ENCODE results near the gene RHOJ.
"Not testable (repeated sequence)": the region's sequence is repeated elsewhere in the genome, so short reads cannot be mapped to it uniquely, and the experiment has no call there.

Gene RHOJ

GRCh38 chr14:63300854-63301253 lies 96.6 kb downstream of the RHOJ start:
- no peak for DNase-seq

- DNase-seq, result no peak
Measured at GRCh38 chr14:63301891-63302534, 97.8 kb downstream of the RHOJ start.

GRCh38 chr14:63304429-63304828 lies 100.2 kb downstream of the RHOJ start:
- not testable (repeated sequence) for DNase-seq

- no peak for DNase-seq
Measured at GRCh38 chr14:63308723-63309317, 104.6 kb downstream of the RHOJ start.

- no peak for DNase-seq
Measured at GRCh38 chr14:63318835-63319234, 114.6 kb downstream of the RHOJ start, which contains the start of gene GPHB5. TSS of gene GPHB5 (minus strand) at chr14:63318935. CDS start at chr14:63317849, 1,086 bp downstream.

- no peak for DNase-seq
Measured at GRCh38 chr14:63322472-63322871, 118.2 kb downstream of the RHOJ start.

- DNase-seq, result no peak
Measured at GRCh38 chr14:63322897-63323573, 118.8 kb downstream of the RHOJ start.

- no peak for DNase-seq
Measured at GRCh38 chr14:63326840-63327239, 122.6 kb downstream of the RHOJ start.

- DNase-seq, result no peak
Measured at GRCh38 chr14:63328787-63329737, 124.8 kb downstream of the RHOJ start.

- no peak for DNase-seq
Measured at GRCh38 chr14:63342371-63342770, 138.1 kb downstream of the RHOJ start.
